Inflammatory macrophage (primary cell): ENCODE measurements around the gene FBRSL1.

ENCODE experiments used
- DNase-seq, 2 donors: peaks; one replicate each; pipeline ENCODE4 v3.0.0-alpha.2; 2020 to 2022

Gene FBRSL1

GRCh38 chr12:132500142-132500855, 10.3 kb downstream of the FBRSL1 start:
- peak; percentile 22 to 70 for DNase-seq

GRCh38 chr12:132500856-132501180, 10.9 kb downstream of the FBRSL1 start:
- DNase-seq, result no peak

GRCh38 chr12:132501204-132501940, 11.4 kb downstream of the FBRSL1 start:
- peak in 1 of 2 donors; percentile 64 for DNase-seq

DNA sequence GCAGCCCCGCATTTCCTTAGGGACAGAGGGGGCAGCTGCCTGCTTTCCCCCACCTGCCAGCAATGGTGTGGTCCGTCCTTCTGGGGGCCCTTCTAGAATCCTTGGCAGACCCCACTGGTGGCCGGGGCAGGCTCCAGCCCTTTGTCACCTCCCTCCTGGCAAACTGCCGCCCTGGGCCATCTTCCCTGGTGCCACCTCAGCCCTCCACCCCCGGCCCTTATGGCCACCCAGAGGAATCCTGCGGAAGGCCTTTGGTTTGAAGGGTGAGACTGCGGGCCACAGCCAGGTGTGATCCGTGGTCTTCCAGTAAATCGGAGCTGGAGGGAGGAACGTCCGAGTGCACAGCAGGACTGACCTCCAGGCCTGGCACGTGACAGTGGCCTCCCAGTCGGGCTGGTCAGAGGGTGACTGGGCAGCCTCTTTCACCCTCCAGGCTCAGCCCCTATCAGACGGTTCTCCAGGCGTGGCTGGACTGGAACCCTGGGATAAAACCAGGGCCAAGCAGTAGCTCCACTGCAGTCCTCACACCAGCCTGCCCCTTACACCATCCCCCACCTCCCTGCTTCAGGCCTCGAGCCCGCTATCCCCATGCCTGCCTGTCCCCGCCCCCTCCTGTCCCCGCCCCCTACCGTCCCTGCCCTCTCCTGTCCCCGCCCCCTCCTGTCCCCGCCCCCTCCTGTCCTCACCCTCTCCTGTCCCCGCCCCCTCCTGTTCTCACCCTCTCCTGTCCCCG, 12.4 kb downstream of the FBRSL1 start:
- no peak for DNase-seq

DNA sequence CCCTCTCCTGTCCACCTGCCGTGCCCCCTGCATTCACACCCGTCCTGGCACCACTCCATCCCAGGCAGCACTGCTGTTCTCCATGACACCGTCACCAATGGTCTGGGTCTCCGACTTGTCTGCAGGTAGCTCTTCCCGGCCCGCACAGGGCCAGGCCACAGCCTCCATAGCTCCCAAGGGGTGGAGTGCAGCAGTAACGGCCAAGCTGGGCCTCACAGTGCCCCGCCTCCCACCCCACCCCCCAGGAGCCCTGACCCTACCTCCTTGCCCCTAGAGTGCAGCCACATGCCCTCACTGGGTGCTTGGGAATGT, 12.9 kb downstream of the FBRSL1 start:
- no peak for DNase-seq

DNA sequence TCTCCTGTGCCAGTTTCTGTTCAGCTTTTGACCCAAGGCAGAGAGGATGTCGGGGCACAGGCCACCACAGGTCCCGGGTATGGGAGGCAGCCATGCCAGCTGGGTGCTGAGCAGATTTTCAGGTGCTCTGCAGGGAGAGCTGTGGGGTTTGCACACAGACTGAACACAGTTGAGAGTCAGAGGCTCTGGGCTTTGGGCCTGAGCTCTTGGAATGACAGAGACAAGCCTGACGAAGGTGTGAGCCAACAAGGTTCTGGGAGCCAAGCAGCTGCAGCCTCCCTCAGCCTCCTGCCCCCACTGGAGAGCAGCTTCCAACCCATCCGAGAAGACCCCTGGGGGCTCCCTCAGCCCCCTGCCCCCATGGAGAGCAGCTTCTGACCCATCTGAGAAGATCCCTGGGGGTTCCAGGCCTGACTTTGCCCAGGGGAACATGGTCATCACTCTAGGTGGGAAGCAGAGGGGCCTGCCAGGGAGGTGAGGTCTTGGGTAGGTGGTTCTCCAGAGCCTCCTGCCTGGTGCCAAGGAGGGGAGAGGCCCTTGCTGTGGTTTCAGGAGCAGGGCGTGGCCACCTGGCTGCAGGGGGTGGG, 13.8 kb downstream of the FBRSL1 start:
- DNase-seq, result no peak

DNA sequence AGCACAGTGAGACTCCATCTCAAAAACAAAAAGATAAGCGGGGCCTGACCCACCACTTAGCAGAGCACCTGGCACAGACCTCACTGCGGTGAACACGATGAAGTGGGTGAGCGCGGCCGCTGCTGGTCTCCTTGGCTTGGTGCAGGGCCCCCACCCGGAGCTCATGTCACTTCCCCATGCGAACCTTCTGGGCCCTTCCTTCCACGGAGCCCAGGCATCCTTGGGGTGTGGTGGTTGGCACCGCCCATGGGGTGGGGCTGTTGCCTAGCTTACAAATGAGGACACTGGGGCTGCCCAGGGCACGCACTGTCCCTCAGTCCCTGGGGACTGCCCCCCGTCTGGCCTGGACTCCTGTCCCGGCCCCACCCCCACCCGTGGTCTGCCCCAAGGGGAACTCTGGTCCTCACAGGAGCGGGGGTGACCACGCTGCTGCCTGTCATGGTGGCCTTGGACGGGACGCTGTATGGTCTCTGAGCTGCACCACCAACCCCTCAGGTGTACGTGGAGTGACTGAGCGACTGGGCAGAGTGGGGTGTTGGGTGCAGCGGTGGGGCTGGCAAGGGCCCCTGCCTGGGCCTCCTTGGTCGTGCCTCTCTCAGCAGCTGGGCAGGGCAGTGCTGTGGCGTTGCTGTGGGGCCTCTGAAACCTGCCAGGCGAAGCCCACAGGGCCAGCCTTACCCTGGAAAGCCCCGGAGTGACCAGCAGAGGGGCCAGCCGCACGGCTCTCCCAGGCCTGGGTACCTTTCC, 15.3 kb downstream of the FBRSL1 start:
- peak; percentile 78 to 87 for DNase-seq

GRCh38 chr12:132505852-132506219, 15.9 kb downstream of the FBRSL1 start:
- DNase-seq, result no peak

- DNase-seq, result peak; percentile 67 to 81
Measured at GRCh38 chr12:132506328-132507160, 16.6 kb downstream of the FBRSL1 start.

DNA sequence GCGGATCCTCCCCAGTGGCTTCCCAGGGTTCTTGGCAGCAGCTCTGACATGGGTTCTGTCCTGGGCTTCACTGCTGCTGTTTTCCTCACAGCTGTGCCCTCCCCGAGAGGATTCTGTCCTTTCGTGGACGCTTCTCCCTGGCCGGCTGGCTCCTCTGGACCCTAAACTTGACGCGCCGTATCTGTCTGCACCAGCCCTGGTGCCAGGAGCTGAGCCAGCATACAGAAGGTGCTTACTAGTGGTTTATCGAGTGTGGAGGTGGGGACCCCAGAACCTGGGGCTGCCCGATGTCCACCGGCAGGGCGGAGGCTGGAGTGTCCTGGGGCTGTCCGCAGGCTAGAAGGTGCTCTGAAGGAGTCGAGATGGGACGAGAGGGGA, 17.2 kb downstream of the FBRSL1 start:
- no peak for DNase-seq

- DNase-seq, result no peak
Measured at GRCh38 chr12:132507656-132508490, 17.9 kb downstream of the FBRSL1 start.

- no peak for DNase-seq
Measured at GRCh38 chr12:132508491-132508740, 18.5 kb downstream of the FBRSL1 start.

- DNase-seq, result no peak
Measured at GRCh38 chr12:132508860-132509732, 19.1 kb downstream of the FBRSL1 start.

DNA sequence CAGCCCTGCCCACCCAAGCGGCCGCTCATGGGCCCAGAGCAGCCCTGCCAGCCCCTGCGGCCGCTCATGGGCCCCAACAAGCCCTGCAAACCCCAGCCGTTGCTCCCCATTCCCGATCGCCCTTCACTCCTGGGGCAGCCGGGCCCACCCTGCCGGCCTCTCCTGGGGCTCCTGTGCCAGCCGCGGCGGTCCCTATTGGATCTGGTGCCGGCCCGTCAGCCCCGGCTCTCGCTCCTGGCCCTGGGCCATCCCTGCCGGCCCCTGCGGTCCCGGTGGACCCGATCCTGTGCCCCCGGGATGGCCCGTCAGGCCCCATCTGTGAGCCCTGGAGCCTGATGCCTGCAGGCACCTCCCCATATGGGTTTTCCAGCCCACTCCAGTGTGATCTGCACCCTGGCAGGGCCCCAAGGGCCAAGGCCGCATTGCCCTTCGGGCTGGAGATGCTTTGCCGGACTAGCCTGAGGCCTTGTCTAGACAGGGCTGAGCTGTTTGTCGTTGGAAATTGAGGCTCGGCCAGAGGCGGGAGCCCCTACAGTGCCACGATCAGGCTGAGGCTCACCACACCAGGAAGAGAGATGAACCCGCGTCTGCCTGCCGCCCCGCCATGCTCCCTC, 20.3 kb downstream of the FBRSL1 start:
- no peak for DNase-seq

GRCh38 chr12:132510746-132511477, 21.0 kb downstream of the FBRSL1 start:
- no peak for DNase-seq

GRCh38 chr12:132511516-132512196, 21.7 kb downstream of the FBRSL1 start:
- no peak for DNase-seq

DNA sequence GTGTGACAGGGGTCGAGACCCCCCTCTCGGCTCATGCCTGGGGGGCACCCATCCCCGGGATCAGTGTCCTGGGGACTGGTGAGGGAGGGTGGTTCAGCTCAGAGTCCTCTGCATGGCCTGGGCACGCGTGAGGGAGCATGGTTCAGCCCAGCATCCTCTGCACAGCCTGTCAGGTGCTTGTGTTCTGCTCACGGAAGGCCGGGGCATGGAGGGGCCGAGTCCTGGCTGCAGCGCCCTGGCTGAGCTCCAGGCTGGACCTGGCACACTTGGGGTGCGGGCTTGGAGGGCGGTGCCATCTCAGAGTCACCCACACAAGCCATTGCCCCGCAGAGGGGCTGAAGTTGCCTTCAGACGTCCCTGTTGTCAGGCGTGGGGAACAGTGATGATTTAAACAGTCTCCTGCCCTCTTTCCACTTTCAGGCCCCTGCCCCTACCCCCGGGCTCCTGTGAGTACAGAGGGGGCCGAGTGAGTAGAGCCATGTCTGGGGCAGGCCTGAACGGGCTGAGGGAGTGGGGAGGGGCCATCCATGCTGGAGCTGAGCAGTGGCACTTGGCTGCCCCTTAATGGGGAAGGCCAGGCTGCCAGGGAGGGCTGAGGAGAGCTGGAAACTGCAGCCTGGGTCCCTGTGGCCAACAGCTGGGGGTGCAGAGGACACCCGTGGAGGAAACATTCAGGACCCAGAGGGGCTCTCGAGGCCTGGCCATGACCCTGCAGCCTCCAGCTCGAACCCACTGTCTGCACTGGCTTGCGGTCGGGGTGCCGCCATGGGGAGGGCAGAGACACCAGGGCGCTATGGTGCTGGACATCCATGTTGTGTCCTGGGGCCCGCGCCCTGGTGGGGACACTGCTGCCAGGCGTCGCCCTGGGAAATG, 22.5 kb downstream of the FBRSL1 start:
- no peak for DNase-seq

DNA sequence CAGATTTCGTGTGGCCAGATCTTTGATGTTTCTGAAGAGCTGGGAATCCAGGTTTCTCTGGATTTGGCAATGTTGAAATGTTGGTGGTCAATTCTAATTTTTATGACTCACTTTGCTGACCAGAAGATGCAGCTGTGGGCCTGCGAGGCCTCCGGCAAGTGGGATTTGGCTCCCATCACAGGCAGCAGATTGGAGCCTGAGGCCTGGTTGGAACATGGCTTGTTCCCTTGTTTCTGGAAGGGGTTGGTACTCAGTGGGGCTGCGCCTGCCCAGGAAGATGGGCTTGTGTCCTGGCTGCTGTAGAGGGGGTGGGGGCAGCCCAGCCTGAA, 23.1 kb downstream of the FBRSL1 start:
- no peak for DNase-seq
